HEK293T (cell line): ENCODE measurements around the gene ATAD3A.

Experiments used
- BHLHE40 ChIP-seq: fragments of 450-650 bp; IDR thresholded peaks from 2 replicates; pipeline ENCODE4 v1.6.1; 2016; ENCODE audit warnings: mild to moderate bottlenecking, moderate library complexity, borderline replicate concordance
- CTBP1 ChIP-seq: fragments of 450-650 bp; IDR thresholded peaks from 2 replicates; pipeline ENCODE4 v1.6.1; 2016; ENCODE audit warnings: borderline replicate concordance
- ELF4 ChIP-seq: fragments of 450-650 bp; IDR thresholded peaks from 2 replicates; pipeline ENCODE4 v1.6.1; 2017; ENCODE audit warnings: antibody characterized with exemption
- FOXA1 ChIP-seq: fragments of 450-650 bp; IDR thresholded peaks from 2 replicates; pipeline ENCODE4 v1.6.1; 2016; ENCODE audit warnings: mild to moderate bottlenecking
- FOXK2 ChIP-seq: fragments of 450-650 bp; IDR thresholded peaks from 2 replicates; pipeline ENCODE4 v1.6.1; 2016; ENCODE audit warnings: mild to moderate bottlenecking
- FOXM1 ChIP-seq: fragments of 450-650 bp; IDR thresholded peaks from 2 replicates; pipeline ENCODE4 v1.6.1; 2017; ENCODE audit warnings: mild to moderate bottlenecking, borderline replicate concordance
- HDGF ChIP-seq: fragments of 450-650 bp; IDR thresholded peaks from 2 replicates; pipeline ENCODE4 v1.6.1; 2017; ENCODE audit warnings: antibody characterized with exemption, borderline replicate concordance
- L3MBTL2 ChIP-seq: fragments of 450-650 bp; conservative IDR thresholded peaks from 2 replicates; pipeline ENCODE4 v1.6.1; 2016; ENCODE audit warnings: mild to moderate bottlenecking
- LEF1 ChIP-seq: fragments of 450-650 bp; IDR thresholded peaks from 2 replicates; pipeline ENCODE4 v1.6.1; 2017; ENCODE audit warnings: mild to moderate bottlenecking, borderline replicate concordance
- NFRKB ChIP-seq: fragments of 450-650 bp; IDR thresholded peaks from 2 replicates; pipeline ENCODE4 v1.6.1; 2016; ENCODE audit warnings: mild to moderate bottlenecking, moderate library complexity
- SP1 ChIP-seq: fragments of 450-650 bp; IDR thresholded peaks from 2 replicates; pipeline ENCODE4 v1.6.1; 2017
- SUZ12 ChIP-seq: fragments of 450-650 bp; IDR thresholded peaks from 2 replicates; pipeline ENCODE4 v1.6.1; 2016; ENCODE audit warnings: mild to moderate bottlenecking
- TARDBP ChIP-seq: fragments of 450-650 bp; IDR thresholded peaks from 2 replicates; pipeline ENCODE4 v1.6.1; 2016

- no peak for TF ChIP-seq TARDBP
- no peak for TF ChIP-seq FOXM1
- no peak for TF ChIP-seq SUZ12
- no peak for TF ChIP-seq FOXA1
- TF ChIP-seq BHLHE40: no peak
- TF ChIP-seq FOXK2: no peak
- TF ChIP-seq CTBP1: no peak
- TF ChIP-seq HDGF: no peak
- TF ChIP-seq ELF4: no peak
- TF ChIP-seq LEF1: no peak
- TF ChIP-seq SP1: no peak
- TF ChIP-seq L3MBTL2: no peak
- no peak for TF ChIP-seq NFRKB
Observed at GRCh38 chr1:1462318-1462966, 49.5 kb upstream of the ATAD3A start.
